ENCODE data around the gene THYN1. TPM values are rescaled to one million over a fixed set of nuclear protein-coding genes. Genes with fewer than 3 reads are reported as not detected.

Gene THYN1
- polyA plus RNA-seq, 3 donors = 36.4 to 65.7 (median 57.6) TPM

DNA sequence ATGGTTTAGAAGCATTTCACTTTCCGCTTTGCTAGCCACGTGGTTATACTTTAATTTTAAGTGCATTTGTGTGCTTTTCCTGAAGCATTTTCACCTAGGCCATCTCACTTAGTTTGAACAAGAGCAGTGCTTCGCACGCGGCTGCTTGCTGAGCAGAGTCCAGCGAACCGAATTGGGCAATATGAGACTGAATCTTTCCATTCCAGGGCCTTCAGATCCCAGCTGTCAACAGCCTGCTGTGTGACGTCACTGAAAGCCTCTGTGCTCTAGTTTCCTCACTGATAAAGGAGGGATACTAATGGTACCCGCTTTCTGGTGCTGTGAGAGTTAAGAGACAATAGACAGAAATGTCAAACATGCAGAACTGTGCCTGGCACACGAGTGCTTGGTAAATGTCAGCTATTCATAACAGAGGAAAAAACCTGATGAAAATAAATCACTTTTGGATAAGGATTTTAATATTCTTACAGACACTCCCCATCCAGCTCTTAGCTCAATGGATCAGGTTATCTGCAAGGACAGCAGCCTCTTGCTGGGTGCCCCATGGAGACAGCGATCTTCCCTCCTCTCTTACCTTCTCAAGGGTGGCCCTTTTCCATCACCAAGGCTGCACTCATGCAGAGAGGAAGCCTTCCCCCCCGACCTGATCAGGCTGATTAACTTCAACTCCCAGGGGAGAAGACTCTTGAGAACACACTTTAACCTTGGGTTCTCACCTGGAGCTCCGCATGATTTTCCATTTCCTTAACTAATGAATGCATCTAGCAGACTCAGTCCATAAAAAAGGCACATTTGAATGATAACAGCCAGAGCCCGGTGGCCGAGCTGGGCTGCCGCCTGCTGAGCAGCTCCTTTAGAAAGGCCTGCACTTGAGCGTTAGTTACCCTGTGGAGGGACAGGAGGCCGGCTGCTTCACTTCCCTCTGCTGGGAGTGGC lies 19.5 kb upstream of the THYN1 start:
- Histone ChIP-seq H3K36me3 (replicated peaks in 1 of 2; ENCODE audit: control insufficient read depth in 1 of 2, insufficient read depth in 2 of 2, low read length in 2 of 2) (no peaks in the 10 kb centered on the region), H3K27ac (ENCODE audit: low read depth in 1 of 2, low read length in 2 of 2) (no peak overlapping the region), H3K4me2 (replicated peaks; ENCODE audit: extremely low read depth, low read length, poor library complexity, severe bottlenecking) (no peak overlapping the region), H4K20me1 (ENCODE audit: insufficient read depth, low read length) (no peaks in the 10 kb centered on the region), H3K27me3 (ENCODE audit: control insufficient read depth in 2 of 2, insufficient read depth in 2 of 2, low read length in 2 of 2) (peaks cover 68 to 92% of the 10 kb centered on the region in 2 donors), H3K9ac (ENCODE audit: insufficient read depth, low read length, poor library complexity, severe bottlenecking) (no peak overlapping the region), H3K79me2 (ENCODE audit: insufficient read depth, low read length) (no peaks in the 10 kb centered on the region), H2AFZ (ENCODE audit: insufficient read depth, low read depth, low read length, poor library complexity, severe bottlenecking) (no peak overlapping the region), H3K4me3 (replicated peaks in 1 of 3; ENCODE audit: low read depth in 2 of 3, low read length in 3 of 3) (no peak overlapping the region), H3K4me1 (ENCODE audit: control insufficient read depth in 1 of 2, insufficient read depth in 2 of 2, low read length in 2 of 2) (peaks cover 15 to 16% of the 10 kb centered on the region in 2 donors), H3K9me3 (replicated peaks in 1 of 2; ENCODE audit: control insufficient read depth in 1 of 2, insufficient read depth in 1 of 2, low read length in 2 of 2) (peaks cover 0 to 18% of the 10 kb centered on the region in 2 donors)
- TF ChIP-seq, protein P1, sequence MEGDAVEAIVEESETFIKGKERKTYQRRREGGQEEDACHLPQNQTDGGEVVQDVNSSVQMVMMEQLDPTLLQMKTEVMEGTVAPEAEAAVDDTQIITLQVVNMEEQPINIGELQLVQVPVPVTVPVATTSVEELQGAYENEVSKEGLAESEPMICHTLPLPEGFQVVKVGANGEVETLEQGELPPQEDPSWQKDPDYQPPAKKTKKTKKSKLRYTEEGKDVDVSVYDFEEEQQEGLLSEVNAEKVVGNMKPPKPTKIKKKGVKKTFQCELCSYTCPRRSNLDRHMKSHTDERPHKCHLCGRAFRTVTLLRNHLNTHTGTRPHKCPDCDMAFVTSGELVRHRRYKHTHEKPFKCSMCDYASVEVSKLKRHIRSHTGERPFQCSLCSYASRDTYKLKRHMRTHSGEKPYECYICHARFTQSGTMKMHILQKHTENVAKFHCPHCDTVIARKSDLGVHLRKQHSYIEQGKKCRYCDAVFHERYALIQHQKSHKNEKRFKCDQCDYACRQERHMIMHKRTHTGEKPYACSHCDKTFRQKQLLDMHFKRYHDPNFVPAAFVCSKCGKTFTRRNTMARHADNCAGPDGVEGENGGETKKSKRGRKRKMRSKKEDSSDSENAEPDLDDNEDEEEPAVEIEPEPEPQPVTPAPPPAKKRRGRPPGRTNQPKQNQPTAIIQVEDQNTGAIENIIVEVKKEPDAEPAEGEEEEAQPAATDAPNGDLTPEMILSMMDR (IDR thresholded peaks at IDR 0.05) = no peak
- intact Hi-C loops (cut with micrococcal nuclease) = no loop called here
- Mint-ChIP-seq H3K9me3 (peaks cover 0 to 15% (median 8%) of the 10 kb centered on the region in 7 donors), H3K27ac (no peak overlapping the region), H3K36me3 (peaks cover 3 to 4% of the 10 kb centered on the region in 2 donors), H3K4me1 (peaks cover 28% of the 10 kb centered on the region), H3K27me3 (ENCODE audit: low read depth in 3 of 3) (peaks cover 88 to 93% (median 90%) of the 10 kb centered on the region in 3 donors), H3K4me3 (peak overlapping the region in 1 of 2 donors; percentile 67)
- no peak for DNase-seq
- 44% methylated on average over 11 of the region's 18 CpGs for WGBS (ENCODE audit: insufficient coverage)

DNA sequence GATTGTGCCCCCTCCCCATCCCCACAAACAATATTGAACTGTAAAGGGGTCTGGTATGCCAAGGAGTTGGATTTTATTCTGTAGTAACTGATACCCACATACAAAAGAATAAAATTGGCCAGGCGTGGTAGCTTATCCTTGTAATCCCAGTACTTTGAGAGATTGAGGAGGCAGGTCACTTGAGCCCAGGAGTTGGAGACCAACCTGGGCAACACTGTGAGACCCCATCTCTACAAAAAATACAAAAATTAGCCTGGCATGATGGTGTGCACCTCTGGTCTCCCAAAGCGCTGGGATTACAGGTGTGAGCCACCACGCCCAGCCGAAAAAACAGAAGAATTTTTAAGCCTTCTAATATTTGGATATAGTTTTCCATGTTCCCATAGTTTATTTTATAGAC lies 18.8 kb upstream of the THYN1 start:
- Histone ChIP-seq H3K27me3 (ENCODE audit: control insufficient read depth in 2 of 2, insufficient read depth in 2 of 2, low read length in 2 of 2) (peaks cover 61 to 86% of the 10 kb centered on the region in 2 donors), H4K20me1 (ENCODE audit: insufficient read depth, low read length) (no peaks in the 10 kb centered on the region), H3K36me3 (replicated peaks in 1 of 2; ENCODE audit: control insufficient read depth in 1 of 2, insufficient read depth in 2 of 2, low read length in 2 of 2) (no peaks in the 10 kb centered on the region), H3K9me3 (replicated peaks in 1 of 2; ENCODE audit: control insufficient read depth in 1 of 2, insufficient read depth in 1 of 2, low read length in 2 of 2) (peaks cover 0 to 11% of the 10 kb centered on the region in 2 donors), H3K4me1 (ENCODE audit: control insufficient read depth in 1 of 2, insufficient read depth in 2 of 2, low read length in 2 of 2) (peaks cover 22% of the 10 kb centered on the region in 2 donors), H3K9ac (ENCODE audit: insufficient read depth, low read length, poor library complexity, severe bottlenecking) (no peak overlapping the region), H2AFZ (ENCODE audit: insufficient read depth, low read depth, low read length, poor library complexity, severe bottlenecking) (no peak overlapping the region), H3K4me2 (replicated peaks; ENCODE audit: extremely low read depth, low read length, poor library complexity, severe bottlenecking) (no peak overlapping the region), H3K79me2 (ENCODE audit: insufficient read depth, low read length) (no peaks in the 10 kb centered on the region), H3K4me3 (replicated peaks in 1 of 3; ENCODE audit: low read depth in 2 of 3, low read length in 3 of 3) (no peak overlapping the region), H3K27ac (ENCODE audit: low read depth in 1 of 2, low read length in 2 of 2) (no peak overlapping the region)
- H3K9me3 Mint-ChIP-seq = peaks cover 0 to 10% (median 6%) of the 10 kb centered on the region in 7 donors
- H3K36me3 Mint-ChIP-seq = peaks cover 2 to 3% of the 10 kb centered on the region in 2 donors
- H3K4me3 Mint-ChIP-seq = peak overlapping the region in 1 of 2 donors; percentile 67
- intact Hi-C loops (cut with micrococcal nuclease) = no loop called here
- no peak for DNase-seq
- TF ChIP-seq, protein P1 (IDR thresholded peaks at IDR 0.05) = no peak
- H3K27me3 Mint-ChIP-seq (ENCODE audit: low read depth in 3 of 3) = peaks cover 81 to 86% (median 83%) of the 10 kb centered on the region in 3 donors
- H3K4me1 Mint-ChIP-seq = peaks cover 29% of the 10 kb centered on the region
- WGBS (ENCODE audit: insufficient coverage) = no CpG with 5 or more reads among the region's 4 CpGs
- H3K27ac Mint-ChIP-seq = no peak overlapping the region
